KG1 (cell line): ENCODE measurements around the gene SAC3D1.

Experiments used
- DNase-seq: peaks from one replicate; lab custom pipeline; 2025; lab: John Stamatoyannopoulos, UW

SAC3D1 gene

GRCh38 chr11:65059959-65060824, 19.2 kb downstream of the SAC3D1 start:
- no peak for DNase-seq

GRCh38 chr11:65060913-65061408, 20.0 kb downstream of the SAC3D1 start:
- DNase-seq = no peak

- DNase-seq = no peak
Measured at GRCh38 chr11:65063532-65063931, 22.5 kb downstream of the SAC3D1 start.

GRCh38 chr11:65064847-65065240, 23.8 kb downstream of the SAC3D1 start:
- no peak for DNase-seq

- no peak for DNase-seq
Measured at GRCh38 chr11:65065851-65066250, 24.8 kb downstream of the SAC3D1 start.

- no peak for DNase-seq
Measured at GRCh38 chr11:65066315-65066714, 25.3 kb downstream of the SAC3D1 start.

- no peak for DNase-seq
Measured at GRCh38 chr11:65066805-65067291, 25.8 kb downstream of the SAC3D1 start.

GRCh38 chr11:65067446-65067845, 26.4 kb downstream of the SAC3D1 start:
- DNase-seq = no peak

GRCh38 chr11:65069217-65069616, 28.2 kb downstream of the SAC3D1 start:
- no peak for DNase-seq

- no peak for DNase-seq
Measured at GRCh38 chr11:65071907-65072630, 31.1 kb downstream of the SAC3D1 start.

GRCh38 chr11:65072631-65072966, 31.6 kb downstream of the SAC3D1 start:
- no peak for DNase-seq

- DNase-seq = no peak
Measured at GRCh38 chr11:65077451-65077850, 36.4 kb downstream of the SAC3D1 start.

- DNase-seq = peak; percentile 34
Measured at GRCh38 chr11:65078151-65078550, 37.1 kb downstream of the SAC3D1 start.

GRCh38 chr11:65078786-65079342, 37.9 kb downstream of the SAC3D1 start:
- DNase-seq = no peak

GRCh38 chr11:65083134-65083833, 42.3 kb downstream of the SAC3D1 start:
- DNase-seq = no peak

- peak; percentile 97 for DNase-seq
Measured at GRCh38 chr11:65083834-65084597, 43.0 kb downstream of the SAC3D1 start, which contains the start of the genes CDCA5 and ZFPL1. Gene CDCA5, minus strand, starts transcription at chr11:65084040. Its CDS starts 62 bp downstream, at chr11:65083978. Gene ZFPL1, plus strand, starts transcription at chr11:65084222. Its CDS starts 477 bp downstream, at chr11:65084699.

- no peak for DNase-seq
Measured at GRCh38 chr11:65084598-65085375, 43.8 kb downstream of the SAC3D1 start.

GRCh38 chr11:65085446-65085845, 44.4 kb downstream of the SAC3D1 start:
- DNase-seq = no peak

- no peak for DNase-seq
Measured at GRCh38 chr11:65086809-65087208, 45.8 kb downstream of the SAC3D1 start.

- DNase-seq = no peak
Measured at GRCh38 chr11:65087216-65087615, 46.2 kb downstream of the SAC3D1 start.
